NCI-H345 treated with DMSO at 0.1 percent for 48 hours (cell line): ENCODE results near the gene TECRL.

Source experiments
- DNase-seq: peaks from one replicate; lab custom pipeline; 2025; ENCODE audit not compliant: unreplicated experiment; lab: John Stamatoyannopoulos, UW

TECRL gene, protein sequence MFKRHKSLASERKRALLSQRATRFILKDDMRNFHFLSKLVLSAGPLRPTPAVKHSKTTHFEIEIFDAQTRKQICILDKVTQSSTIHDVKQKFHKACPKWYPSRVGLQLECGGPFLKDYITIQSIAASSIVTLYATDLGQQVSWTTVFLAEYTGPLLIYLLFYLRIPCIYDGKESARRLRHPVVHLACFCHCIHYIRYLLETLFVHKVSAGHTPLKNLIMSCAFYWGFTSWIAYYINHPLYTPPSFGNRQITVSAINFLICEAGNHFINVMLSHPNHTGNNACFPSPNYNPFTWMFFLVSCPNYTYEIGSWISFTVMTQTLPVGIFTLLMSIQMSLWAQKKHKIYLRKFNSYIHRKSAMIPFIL

DNA sequence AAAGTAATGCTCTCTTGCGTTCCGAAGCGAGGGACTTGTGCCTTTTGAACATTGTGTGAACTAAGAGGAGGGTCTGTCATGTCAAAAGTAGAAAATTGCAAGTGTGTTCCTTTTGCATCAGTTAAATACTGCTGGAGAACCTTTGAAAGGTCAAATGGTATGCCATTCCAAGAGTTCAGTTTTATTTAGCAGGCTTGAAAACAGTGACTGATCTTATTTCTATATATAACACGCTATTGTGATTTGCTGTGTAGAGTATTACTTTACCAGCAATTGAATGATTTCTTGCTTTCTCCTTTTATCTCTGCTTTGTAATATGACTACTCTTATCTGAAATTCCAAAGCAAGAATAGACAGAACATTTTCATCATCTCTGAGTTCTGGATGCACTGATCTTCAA, at the start of gene TECRL:
TSS of gene TECRL (minus strand) at position 151 of the 400 bp plus-strand sequence. CDS start at position 52, 99 bp downstream.
- DNase-seq: no peak

DNA sequence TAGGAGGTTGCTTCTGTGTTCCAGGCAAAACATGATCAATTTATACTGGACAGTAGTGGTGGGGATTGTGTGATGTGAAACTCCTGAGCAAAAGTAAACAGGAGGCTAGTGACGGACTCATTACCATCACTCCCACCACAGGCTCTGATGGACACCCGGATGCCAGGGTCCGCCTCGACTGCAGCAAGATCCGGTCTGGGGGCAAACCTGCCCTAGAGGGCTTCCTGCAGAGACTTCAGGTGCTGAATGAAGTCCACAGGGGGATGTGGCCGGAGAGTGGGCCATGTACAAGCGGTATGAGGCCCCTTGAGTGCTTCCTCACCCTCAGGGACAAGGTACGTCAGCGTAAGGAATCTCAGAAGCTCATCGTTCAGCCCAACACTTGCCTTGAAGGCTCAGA, 23.4 kb upstream of the TECRL start:
- DNase-seq: no peak

DNA sequence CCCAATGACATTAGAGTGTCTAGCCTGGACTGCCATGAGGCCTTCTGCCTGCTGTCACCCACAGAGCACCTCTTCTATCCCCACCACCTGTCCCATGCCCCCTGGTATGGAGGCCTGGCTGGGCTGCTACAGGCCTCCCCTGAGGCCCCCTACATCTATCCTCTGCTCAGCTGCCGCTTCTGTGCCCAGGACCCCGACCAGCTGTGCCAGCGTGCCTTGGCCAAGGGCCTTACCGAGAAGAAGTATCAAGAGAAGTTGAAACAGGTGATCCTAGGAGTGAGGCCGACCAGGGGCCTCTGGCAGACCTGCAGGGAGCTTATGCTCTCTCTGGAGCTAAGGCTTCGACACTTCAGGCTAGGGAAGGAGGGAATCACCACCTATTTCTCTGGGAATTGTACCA, 21.7 kb upstream of the TECRL start:
- DNase-seq: no peak

DNA sequence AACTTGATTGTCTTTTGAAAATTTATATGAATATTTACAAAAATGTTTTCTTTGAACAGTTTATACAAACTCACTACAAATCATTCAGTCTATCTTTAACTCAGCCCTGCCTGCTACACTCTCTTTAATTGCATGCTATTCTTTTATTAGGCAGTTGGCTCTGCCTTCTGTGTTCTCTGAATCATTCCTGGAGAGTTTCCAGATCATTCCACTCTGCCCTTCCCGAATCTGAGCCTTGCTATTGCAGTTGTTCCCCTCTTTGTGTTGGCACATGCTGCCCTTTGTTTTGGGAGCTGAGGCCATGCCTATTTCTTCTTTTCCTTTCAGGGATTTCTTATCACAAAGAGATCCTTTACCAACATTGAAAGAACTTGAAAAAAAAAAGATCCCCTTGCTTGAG, 8.7 kb upstream of the TECRL start:
- DNase-seq: no peak

DNA sequence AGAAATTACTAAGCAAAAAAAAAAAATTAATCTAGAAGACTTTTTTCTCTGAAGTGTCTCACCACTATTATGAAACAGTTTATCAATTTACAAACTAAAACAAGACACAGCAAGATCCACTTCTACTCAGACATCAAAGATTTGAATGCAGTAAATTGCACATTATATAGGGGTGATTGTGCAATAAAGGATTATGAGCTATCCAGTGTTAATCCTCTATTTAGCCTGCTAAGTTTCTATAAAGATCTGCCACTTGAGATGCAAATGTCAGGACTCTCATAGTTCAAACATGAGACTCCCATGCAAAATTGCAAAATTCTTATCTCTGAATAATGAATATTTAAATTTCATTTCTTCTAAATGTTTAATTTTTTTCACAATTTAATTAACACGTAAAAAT, 2.2 kb downstream of the TECRL start:
- no peak for DNase-seq

DNA sequence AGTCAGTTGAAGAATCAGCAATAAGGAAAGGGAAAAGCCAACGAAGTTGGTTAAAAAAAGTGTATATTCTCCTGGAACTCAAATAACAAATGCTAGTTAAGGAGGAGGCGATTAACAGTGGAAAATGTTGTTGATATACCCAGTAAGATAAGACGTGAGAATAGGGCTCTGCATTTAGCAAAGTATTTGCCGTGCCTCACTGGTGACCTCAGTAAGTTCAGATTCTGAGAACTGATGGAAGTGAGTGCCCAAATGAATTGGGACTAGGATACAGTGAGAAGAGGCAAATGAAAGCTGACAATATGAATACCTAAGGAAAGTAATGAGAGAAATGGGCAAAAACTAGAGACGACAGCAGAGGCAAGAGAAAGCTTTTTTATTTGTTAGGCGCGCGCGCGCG, 3.5 kb downstream of the TECRL start:
- no peak for DNase-seq

DNA sequence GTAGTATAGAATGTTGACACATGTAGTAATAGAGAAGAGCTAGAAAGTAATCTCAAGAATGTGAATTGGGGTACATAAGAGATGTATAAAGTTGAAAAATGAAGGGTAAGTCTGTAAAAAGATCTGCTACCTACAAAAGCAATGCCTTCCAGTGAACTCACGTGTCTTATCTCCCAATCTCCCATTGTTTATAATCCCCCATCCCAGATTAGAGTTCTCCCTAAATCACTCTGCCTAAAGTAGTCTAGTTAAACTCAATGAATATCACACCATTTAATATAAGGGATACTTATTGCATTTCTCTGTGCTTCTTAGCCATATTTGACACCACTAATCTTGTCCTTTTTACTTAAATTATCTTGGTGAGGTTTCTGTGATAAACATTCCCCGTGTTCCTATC, 6.6 kb downstream of the TECRL start:
- no peak for DNase-seq

DNA sequence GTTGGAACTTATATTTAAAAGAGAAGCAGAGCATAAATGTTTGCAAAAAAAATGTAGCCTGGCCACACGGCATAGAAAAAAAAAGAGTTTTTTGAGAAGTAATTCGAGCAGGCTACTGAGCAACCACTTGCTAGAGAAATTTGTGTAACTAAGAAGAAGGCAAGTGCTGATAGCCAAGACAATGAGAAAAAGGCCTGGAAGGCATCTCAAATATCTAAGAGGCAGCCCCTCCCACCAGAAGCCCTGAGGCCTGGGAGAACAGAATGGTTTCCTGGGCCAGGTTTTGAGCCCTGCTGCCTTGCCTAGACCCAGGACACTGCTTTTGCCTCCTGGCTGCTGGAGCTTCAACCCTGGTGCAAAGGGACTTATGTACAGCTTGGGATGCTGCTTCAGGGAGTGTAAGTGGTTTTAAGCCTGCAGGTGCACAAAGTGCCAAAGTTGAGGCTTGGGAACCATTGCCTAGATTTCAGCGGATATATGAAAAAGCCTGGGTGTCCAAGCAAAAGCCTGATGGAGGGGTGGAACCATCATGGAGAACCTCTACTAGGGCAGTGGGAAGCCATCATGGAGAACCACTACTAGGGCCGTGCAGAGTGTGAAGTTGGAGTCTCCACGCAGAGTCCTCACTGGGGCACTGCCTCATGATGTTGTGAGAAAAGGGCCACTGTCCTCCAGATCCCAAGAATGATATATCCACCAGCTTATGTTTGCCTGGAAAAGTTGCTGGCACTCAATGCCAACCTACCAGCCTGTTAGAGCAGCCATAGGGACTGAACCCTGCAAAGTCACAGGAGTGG, 9.7 kb downstream of the TECRL start:
- DNase-seq: no peak

DNA sequence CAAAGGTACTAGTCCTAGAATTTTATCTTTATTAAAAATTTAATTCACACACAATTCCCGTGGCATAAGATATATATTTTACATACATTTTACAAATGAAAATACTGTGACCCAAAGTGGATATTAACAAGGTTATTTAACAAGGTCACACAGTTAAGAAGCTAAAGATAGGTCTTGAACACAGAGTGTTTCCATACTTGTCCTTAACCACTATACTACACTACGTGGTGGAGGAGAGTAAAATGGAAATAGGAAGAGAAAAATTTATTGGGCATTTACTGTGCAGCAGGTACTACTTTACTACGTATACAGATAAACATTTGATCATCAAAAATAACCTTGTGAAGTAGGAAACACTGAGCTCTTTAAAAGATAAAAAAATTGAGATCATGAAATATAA, 14.8 kb downstream of the TECRL start:
- DNase-seq: no peak

DNA sequence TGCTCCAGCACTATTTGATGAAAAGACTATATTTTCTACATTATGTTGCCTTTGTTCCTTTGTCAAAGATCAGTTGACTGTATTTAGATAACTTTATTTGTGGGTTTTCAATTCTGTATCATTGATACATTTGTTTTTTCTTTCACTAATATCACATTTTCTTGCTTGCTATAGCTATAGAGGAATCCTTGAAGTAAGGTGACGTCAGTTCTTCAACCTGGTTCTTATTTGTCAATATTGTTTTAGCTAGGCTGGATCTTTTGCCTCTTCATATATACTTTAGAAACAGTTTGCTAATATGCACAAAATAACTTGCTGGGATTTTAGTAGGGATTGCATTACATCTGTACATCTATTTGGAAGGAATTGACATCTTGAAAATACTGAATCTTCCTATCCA, 21.0 kb downstream of the TECRL start:
- DNase-seq: no peak

DNA sequence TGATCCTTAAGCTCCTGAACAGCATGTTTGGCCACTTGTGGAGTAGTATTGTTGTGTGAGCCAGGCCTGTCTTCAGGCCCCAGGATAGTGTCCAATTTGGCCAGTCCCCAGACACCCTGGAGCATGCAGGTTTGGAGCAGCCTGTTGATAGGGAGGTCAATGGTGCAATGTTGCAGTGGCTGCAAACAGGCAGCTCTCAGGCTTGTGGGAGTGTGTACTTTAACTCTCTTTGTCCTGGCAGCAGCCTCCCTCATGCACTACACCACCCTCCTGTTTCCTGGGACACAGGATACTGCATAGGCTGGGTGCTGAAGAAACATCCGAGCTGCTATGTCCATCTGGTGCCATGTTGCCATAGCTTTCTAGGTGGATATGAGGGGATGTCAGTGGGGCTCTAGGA, 24.0 kb downstream of the TECRL start:
- DNase-seq: no peak

DNA sequence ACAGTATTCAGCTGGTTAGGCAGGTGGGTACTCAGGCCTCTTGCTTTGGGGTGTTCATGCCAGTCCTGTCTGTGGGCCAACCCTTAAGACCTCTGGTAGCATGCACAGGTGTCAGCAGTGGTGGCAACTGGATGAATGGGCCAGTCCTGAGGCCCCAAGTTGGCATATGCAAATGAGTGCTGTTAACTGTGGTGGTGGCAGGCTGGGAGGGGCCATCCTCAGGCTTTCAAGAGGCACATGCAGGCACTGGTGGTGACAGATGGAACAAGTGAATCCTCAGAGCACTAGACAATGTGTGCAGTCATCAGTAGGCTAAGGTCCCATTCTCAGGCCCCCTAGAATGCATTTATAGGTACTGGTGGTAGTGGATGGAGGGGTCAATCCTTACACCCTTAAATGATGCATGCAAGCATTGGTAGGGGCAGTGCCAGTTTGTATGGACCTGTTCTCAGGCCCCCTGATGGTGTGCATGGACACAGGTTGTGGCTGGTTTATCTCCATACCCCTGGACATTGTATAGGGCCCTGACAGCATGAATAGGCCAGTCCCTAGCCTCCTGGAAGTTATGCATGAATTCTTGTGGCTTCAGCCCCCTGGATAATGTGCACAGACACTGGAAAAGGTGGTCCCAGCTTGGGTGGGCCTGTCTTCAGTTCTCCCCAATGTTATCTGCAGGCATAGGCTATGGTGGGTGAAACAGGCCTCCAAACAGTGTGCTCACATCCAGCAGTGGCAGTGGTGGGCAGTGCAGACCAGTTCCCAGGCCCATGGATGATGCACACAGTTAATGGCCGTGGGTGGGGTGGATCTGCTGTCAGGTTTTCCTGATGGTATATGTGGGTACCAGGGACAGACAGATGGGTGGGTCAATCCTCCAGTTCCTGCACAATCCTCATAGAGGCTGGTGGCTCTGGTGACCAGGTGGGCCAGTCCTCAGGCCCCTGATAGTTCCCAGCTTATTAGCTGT, 24.7 kb downstream of the TECRL start:
- no peak for DNase-seq

DNA sequence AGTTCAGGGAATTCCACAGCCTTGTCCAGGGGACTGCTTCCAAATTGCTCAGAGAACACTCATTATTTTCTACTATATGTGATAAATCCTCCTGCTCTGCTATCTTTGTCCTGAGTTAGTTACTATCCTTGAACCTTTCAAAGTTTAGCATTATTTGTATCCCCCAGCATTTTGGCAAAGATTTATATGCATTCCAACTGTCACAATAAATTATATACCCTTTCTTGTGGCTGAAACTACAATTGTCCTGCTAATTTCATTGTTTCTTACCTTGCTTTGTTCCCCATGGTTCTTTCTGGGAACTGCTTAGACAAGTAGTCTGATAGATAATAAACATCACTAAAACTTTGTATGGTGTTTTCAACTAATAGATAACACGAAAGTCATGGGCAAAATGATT, 40.5 kb downstream of the TECRL start:
- DNase-seq: no peak

DNA sequence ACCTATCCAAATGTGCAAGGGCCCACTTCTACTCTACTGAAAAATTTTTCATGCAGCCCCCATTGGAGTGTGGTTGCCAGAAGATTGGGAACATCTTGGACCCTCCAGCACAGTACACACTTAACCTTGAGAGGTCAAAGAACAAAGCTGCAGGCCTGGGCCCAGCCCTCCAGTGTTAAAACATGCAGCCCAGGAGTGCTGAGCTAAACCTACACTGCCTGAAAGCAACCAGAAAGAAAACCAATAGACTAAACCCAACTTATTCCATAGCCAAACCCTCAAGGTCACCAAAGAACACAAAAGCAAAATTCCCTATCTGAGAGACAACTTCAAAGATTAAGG, 47.9 kb downstream of the TECRL start:
- DNase-seq: no peak

DNA sequence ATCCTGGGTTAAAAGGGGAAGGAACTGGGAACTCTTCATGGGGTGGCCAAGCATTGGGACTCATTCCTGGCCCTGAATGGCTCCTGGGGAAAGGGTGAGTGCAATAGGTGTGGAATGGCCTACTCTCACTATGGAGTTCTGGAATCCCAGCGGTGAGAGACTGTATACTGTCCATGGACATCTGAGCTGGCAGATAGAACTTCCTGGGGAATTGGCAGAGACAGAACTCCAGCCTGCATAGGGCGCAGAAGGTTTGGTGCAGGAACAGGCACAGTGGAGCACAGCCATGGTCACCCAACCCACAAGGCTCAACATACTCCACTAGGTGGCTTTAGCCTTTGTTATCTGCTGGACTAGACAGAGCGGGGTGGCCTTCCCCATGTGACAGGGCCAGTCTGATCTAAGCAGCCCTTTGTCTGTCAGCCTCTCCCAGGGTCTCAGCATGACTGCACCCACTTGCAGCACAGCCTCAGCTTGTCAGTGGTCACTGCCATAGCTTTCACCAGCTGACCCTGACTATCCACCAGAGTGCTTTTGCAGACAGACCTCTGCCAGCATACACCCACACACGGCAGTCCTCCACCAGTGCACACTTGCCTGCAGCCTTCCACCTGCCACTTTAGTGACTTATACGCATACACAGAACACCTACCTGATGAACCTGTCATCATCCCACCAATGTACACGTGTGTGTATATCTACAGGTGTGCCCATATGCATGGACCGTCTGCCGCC, 48.4 kb downstream of the TECRL start:
- DNase-seq: no peak

DNA sequence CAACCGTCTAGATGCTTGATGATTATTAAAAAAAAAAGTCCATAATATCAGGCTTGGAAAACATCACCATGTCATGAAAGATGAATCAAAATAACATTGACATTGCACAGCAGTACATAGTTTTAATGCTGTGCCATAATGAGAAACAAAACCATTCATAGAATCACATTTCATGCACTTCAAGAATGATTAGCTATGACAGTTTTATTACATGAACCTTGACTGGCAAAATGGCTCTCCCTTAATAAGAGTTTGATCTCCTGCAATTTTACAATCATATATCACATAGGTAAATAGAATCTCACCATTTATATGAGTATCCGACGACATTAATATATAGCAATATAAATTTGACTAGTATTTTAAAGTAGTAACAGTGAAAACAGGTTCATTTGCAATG, 49.8 kb downstream of the TECRL start:
- DNase-seq: no peak

DNA sequence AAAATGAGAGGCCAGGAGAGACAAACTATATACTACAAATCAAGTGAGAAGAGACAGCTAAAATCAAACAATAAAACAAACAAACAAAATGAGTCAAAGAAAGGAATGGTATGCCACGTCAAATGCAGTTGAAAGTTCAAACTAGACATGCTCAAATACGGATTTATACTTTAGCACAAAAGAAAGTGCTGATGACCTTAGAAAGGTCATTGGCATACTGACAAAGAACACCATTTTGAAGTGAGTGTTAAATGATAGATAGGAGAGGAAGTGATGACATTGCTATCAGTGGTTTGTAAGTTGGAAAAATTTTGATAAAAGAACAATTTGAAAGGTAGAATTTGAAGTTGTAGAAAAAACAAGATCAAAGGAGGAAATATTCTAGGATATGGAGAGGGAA, 55.3 kb downstream of the TECRL start:
- DNase-seq: no peak

DNA sequence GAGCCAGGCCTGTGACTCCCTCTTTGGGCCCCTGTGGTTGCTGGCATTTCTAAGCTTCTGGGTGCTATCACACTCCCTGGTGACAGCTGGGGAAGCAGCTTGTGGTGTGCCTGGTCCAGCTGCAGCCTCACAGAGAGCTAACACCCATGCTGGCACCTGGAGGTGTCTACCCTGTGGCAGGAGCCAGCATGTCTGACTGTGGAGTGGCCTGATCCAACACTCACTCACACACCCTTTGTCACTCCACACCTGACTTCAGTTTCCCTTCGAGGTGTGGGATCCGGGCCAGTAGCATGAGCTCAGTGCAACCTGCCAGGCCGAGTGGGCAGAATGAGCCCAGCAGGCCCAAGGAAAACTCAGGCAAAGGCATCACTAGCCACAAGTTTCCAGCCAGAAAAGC, 67.5 kb downstream of the TECRL start:
- DNase-seq: no peak

DNA sequence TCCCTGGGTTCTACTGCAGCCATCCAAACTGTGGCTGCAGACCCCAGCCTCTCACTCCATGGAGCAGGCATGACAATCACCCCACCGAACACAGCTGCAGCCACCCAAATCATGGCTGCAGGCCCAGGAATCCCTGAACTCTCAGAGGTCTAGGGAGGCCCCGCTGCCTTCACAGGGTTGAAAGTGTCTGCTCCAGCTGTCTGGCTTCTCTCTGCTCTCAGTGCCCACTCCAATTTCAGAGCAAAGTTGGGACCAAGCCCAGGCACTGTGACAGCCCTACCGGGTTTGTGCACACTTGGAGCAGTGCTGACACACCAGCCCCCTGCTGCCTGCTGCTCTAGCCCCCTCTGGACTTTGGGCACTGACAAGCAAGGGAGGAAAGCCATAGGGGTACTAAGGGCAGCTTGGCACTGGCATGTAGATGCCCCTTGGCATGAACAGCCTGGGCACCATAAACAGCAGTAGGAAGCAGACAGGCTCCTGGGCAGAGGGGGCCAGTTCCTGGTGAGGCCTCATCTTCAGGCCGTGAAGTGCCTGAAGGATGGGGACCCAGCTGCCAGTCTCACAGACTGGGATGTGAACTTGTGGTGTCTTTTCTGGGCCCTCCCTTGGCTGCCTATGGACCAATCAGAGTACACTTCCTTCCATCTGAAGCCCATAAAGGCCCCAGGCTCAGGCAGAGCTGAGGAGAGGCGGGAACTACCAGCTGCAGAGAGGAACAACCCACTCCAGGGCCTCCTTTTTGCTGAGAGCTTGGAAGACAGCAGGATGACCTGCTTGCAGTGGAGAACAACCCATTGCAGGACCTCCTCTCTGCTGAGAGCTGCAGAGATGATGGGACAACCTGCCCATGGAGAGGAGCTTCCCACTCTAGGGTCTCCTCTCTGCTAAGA, 68.8 kb downstream of the TECRL start:
- DNase-seq: no peak

DNA sequence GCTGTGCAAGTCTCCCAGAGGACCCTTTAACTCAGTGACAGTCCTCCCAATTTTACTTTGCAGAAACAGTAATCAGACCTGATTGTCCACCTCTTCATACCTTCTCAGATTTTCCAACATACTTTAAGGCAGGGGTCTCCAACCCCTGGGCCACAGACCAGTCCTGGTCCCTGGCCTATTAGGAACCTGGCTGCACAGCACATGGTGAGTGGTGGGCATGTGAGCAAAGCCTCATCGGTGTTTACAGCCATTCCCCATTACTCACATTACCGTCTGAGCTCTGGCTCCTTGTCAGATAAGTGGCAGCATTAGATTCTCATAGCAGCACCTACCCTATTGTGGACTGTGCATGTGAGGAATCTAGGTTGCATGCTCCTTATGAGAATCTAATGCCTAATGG, 74.3 kb downstream of the TECRL start:
- DNase-seq: no peak
